BE2C (cell line): Measurements from ENCODE around the gene NACC2.

ENCODE experiments used
- DNase-seq: peaks from one replicate; pipeline ENCODE4 v3.0.0-alpha.2; 2020
- H3K27me3 ChIP-seq: fragments of 250-450 bp; sonication (Bioruptor Pico); 2 replicates; pipeline ENCODE4 v1.5.1; 2020; ENCODE audit warnings: mild to moderate bottlenecking
- H3K36me3 ChIP-seq: fragments of 250-450 bp; sonication (Bioruptor Pico); 2 replicates; pipeline ENCODE4 v1.5.1; 2020; ENCODE audit warnings: mild to moderate bottlenecking
- H3K4me1 ChIP-seq: fragments of 250-450 bp; sonication (Bioruptor Pico); 2 replicates; pipeline ENCODE4 v1.5.1; 2020
- H3K4me3 ChIP-seq: 2 replicates; pipeline ENCODE4 v1.5.1; 2011; ENCODE audit warnings: low read depth, low read length
- H3K9me3 ChIP-seq: fragments of 250-450 bp; sonication (Bioruptor Pico); 2 replicates; pipeline ENCODE4 v1.5.1; 2020
- TF ChIP-seq, protein P1 (sequence below): IDR thresholded peaks from 2 replicates; pipeline ENCODE4 v1.5.1; 2012; ENCODE audit warnings: mild to moderate bottlenecking, low read depth, low read length

NACC2 gene

DNA sequence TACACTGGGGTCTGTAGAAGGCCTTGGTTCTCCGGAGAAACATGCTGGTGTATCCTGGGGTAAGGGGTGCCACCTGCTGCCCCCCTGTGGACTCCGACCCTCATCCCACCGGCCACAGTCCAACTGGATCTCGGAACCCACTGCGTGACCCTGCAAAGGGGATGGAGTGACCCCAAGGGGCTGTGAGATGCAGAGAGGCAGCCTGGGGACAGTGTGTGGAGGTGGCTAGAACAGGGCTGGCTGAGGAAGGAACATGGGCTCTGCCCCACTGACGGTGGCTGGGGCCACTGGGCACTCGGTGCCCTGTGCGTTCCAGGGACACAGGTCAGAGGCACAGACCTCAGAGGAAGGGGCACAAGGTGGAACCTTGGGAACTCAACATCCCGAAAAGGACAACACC, 2.3 kb downstream of the NACC2 start:
- Histone ChIP-seq H3K9me3 (no peaks in the 10 kb centered on the region), H3K27me3 (no peaks in the 10 kb centered on the region), H3K36me3 (no peaks in the 10 kb centered on the region), H3K4me1 (peaks cover 15% of the 10 kb centered on the region; the same call in 1 of the 2 replicates), H3K4me3 (no peak overlapping the region)
- TF ChIP-seq, protein P1, sequence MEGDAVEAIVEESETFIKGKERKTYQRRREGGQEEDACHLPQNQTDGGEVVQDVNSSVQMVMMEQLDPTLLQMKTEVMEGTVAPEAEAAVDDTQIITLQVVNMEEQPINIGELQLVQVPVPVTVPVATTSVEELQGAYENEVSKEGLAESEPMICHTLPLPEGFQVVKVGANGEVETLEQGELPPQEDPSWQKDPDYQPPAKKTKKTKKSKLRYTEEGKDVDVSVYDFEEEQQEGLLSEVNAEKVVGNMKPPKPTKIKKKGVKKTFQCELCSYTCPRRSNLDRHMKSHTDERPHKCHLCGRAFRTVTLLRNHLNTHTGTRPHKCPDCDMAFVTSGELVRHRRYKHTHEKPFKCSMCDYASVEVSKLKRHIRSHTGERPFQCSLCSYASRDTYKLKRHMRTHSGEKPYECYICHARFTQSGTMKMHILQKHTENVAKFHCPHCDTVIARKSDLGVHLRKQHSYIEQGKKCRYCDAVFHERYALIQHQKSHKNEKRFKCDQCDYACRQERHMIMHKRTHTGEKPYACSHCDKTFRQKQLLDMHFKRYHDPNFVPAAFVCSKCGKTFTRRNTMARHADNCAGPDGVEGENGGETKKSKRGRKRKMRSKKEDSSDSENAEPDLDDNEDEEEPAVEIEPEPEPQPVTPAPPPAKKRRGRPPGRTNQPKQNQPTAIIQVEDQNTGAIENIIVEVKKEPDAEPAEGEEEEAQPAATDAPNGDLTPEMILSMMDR: 0 out of 2 replicates have a peak, but pooled peaks have one; percentile 8
- DNase-seq: no peak

DNA sequence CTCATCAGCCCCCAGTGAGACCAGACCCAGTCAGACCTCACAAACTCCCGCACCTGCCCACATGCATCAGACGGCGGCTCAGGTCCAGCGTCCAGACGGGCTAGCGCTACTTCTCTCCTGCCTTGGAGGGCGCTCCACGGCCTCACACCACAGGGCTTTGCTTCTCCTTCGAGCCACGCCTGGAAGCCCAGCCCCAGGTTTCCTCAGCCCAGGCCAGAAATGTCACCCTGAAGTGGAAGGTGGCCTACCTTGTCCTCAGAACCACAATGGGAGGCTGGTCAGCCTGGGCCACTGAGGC, 2.8 kb downstream of the NACC2 start:
- Histone ChIP-seq H3K27me3 (no peaks in the 10 kb centered on the region), H3K9me3 (no peaks in the 10 kb centered on the region), H3K4me3 (no peak overlapping the region), H3K36me3 (no peaks in the 10 kb centered on the region), H3K4me1 (peaks cover 15% of the 10 kb centered on the region; the same call in 1 of the 2 replicates)
- DNase-seq: peak; percentile 9
- TF ChIP-seq, protein P1: no peak

DNA sequence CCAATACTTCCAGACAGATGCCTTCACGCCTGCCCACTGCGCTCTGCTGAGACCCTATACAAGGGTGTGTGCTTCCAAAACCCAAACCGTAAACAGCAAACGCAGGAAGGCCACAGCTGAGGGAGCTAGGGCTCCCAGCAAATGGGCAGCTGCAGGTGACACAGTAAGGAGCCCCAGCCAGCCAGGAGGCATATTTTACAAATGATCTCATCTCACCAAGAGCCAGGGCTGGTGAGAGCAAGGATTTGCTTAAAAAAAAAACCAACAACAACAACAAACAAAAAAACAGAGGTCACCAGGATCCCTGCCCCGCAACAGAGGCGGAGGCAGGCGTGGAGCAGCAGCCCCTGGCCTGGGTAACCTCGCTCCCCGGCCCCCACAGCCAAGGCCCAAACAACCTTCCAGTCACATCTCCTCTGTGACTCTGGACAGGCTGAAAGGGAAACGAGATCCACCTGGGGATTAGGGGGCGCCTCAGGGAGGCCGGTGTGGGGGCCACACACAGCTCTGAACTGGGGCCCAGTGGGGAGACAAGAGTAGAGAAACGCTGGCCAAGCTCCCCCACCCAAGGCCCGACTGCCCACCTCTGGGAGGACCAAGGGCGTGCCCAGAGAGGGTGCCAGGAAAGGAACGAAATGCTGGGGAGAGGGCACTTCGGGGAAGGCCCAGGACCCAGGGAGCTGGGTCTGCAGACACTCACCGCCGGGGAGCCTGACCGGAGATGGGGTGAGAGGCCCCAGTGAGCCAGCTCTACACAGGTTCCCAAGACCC, 3.3 kb downstream of the NACC2 start:
- H3K4me1 ChIP-seq: peaks cover 19% of the 10 kb centered on the region
- TF ChIP-seq, protein P1: no peak
- no peaks in the 10 kb centered on the region for H3K9me3 ChIP-seq
- no peaks in the 10 kb centered on the region for H3K27me3 ChIP-seq
- no peak overlapping the region for H3K4me3 ChIP-seq
- H3K36me3 ChIP-seq: no peaks in the 10 kb centered on the region
- DNase-seq: peak; percentile 5

DNA sequence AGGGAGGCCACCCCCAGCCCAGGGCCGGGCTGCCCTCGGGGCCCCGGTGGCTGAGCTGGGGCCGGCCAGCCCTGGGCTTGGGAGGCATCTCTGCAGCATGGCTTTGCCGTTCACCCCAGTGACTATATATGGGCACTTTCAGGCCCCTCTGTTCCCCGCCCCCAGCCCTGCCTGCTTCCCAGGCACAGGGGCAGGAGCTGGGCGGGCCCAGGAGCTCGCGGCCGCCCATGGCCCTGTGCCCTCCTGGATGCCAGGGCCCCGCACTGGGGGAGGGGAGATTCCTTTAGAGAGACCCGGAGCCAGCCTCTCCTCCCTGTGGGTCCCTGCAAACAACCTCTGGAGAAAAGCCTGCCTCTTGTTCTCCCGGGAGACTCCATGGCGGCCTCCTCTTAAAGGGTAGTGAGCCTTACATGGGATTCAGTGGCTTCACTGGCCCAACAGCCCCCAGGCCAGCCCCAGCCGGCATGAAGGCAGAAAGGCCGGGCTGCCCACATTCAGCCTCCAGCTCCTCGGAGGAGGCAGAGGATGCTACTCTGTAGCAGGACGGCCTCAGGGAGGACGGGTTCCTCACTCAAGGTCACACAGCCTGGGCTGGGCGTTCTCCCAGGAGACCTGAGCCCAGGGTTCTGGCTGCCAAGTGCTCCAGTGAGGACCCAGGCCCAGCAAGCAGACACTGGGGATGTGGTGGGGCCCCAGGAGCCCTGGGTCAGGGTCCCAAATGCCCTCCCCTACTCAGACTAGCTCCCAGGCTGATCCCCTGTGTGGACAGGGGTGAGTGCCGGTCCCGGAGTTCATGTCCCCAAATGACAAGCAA, 4.1 kb downstream of the NACC2 start:
- H3K36me3 ChIP-seq: no peaks in the 10 kb centered on the region
- H3K9me3 ChIP-seq: no peaks in the 10 kb centered on the region
- DNase-seq: peak; percentile 20
- no peaks in the 10 kb centered on the region for H3K27me3 ChIP-seq
- no peak overlapping the region for H3K4me3 ChIP-seq
- H3K4me1 ChIP-seq: peaks cover 24% of the 10 kb centered on the region
- TF ChIP-seq, protein P1: no peak

DNA sequence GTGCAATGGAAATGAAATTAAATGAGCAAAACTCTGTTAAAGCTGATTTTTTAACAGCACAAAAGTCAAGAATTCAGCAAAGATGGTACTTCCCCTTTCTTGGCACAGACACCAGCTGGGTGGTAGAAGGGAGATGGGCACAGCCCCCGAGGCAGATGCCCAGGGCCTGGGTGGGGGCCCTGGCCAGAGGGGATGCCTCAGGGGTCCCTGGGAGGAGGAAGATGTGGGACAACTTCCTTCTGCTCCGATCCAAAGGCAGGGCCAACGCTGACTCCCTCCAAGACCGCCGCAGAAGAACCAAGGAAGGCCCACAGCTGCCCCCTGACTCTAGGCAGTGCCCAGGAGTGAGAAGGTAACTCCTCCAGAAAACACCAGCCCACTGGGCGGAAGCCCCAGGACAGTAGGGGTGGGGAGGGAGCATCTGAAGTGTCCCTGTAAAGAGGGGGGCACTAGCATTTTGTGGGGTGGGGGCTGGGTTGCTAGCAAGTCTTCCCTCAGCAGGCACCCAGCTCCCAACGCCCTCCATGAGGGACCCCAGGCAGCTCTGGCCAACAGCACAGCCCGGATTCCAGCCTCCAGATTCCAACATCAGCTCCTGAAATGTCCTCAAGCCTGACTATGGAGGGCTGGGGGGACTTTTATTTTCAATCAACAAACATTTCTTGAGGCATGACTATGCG, 4.9 kb downstream of the NACC2 start:
- Histone ChIP-seq H3K9me3 (no peaks in the 10 kb centered on the region), H3K4me1 (peaks cover 27% of the 10 kb centered on the region)

More for the DNA sequence above, 4.9 kb downstream of the NACC2 start:
- TF ChIP-seq, protein P1: no peak
- no peaks in the 10 kb centered on the region for H3K27me3 ChIP-seq
- DNase-seq: peak; percentile 8
- no peaks in the 10 kb centered on the region for H3K36me3 ChIP-seq
- no peak overlapping the region for H3K4me3 ChIP-seq
